ENCODE results near the gene TRIM50. TPM values are rescaled to one million over a fixed set of nuclear protein-coding genes. Genes with fewer than 3 reads are reported as not detected.
A peak's percentile ranks its signal among the peaks of the same experiment; 100 is the strongest.
"Not testable (repeated sequence)": the region's sequence is repeated elsewhere in the genome, so short reads cannot be mapped to it uniquely, and the experiment has no call there.

Gene TRIM50
- total RNA-seq, 2 experiments from 2014 or later = not detected

DNA sequence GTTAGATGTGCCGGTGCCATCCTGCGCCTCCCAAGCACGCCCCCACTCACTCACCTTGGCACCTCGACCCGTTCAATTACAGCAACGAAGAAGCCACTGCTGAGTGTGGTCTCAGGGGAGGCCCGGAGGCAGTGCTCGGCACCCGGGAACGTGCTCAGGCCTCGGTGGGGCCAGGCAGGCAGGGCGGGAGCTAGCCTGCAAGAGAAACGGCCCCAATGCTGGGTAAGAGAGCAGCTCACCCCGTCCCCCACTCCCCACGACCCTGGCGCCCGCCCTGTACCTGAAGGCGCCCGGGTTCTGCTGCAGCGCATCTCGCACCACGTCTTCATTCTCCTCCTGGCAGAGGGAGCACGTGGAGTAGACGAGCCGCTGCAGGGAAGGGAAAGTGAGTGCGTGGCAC lies 24.3 kb downstream of the TRIM50 start:
- peaks cover 19% of the 10 kb centered on the region for H3K4me1 Mint-ChIP-seq (ENCODE audit: low read depth)
- H3K9me3 Mint-ChIP-seq = no peaks in the 10 kb centered on the region
- intact Hi-C loops (cut with micrococcal nuclease) = no loop called here
- DNase-seq (no peak), ATAC-seq (no peak)
- CTCF ChIA-PET = no interaction called here
- H3K27ac Mint-ChIP-seq = no peak overlapping the region
- POLR2A ChIA-PET = no interaction called here
- H3K36me3 Mint-ChIP-seq (ENCODE audit: low read depth) = peaks cover 34% of the 10 kb centered on the region
- TF ChIP-seq, protein P1, sequence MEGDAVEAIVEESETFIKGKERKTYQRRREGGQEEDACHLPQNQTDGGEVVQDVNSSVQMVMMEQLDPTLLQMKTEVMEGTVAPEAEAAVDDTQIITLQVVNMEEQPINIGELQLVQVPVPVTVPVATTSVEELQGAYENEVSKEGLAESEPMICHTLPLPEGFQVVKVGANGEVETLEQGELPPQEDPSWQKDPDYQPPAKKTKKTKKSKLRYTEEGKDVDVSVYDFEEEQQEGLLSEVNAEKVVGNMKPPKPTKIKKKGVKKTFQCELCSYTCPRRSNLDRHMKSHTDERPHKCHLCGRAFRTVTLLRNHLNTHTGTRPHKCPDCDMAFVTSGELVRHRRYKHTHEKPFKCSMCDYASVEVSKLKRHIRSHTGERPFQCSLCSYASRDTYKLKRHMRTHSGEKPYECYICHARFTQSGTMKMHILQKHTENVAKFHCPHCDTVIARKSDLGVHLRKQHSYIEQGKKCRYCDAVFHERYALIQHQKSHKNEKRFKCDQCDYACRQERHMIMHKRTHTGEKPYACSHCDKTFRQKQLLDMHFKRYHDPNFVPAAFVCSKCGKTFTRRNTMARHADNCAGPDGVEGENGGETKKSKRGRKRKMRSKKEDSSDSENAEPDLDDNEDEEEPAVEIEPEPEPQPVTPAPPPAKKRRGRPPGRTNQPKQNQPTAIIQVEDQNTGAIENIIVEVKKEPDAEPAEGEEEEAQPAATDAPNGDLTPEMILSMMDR (IDR thresholded peaks at IDR 0.05) = no peak
- H3K4me3 Mint-ChIP-seq = no peak overlapping the region
- H3K27me3 Mint-ChIP-seq = no peaks in the 10 kb centered on the region

DNA sequence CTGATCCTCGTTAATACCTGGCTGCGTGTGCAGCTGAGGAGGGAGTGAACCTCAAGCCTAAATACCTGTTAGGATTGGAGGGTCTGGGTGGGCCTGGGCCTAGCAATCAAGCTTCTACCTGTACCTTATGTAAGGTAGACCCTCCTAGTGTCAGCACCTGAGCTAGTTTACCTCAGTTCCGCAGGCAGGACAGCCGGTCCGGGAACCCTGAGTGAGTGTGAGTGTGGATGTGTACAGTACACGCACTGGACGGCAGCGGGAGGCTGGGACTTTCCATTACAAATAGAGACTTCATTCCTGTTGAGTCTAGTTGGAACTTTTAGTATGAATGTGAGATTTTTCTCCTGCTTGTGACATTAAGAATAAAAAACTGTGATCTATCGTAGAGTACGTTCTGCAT lies 25.0 kb downstream of the TRIM50 start:
- H3K27me3 Mint-ChIP-seq; CTCF ChIA-PET; DNase-seq; H3K4me3 Mint-ChIP-seq; intact Hi-C loops (cut with micrococcal nuclease); H3K27ac Mint-ChIP-seq; H3K9me3 Mint-ChIP-seq; POLR2A ChIA-PET; ATAC-seq: not testable (repeated sequence)
- Mint-ChIP-seq H3K36me3 (ENCODE audit: low read depth) (peaks cover 30% of the 10 kb centered on the region), H3K4me1 (ENCODE audit: low read depth) (peaks cover 15% of the 10 kb centered on the region)

DNA sequence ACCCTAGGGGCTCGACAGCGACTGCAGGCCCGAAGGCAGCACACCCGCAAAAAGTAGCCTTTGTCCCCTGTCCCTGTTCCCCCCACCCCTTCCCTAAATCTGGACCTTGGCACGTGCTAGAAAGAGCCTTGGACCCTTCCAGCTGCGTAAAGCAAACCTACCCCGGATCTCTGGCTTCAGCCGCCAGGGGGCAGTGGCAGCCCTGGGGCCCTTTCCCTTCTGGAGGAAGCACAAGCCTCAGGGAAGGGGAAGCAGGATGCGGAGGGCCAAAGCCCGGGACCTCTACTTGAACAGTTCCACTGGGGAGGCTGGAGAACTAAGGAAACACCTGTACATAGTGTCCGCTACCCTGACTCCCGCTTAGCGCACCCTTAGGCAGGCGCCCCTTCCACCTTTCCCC lies 26.8 kb downstream of the TRIM50 start:
- POLR2A ChIA-PET = not testable (repeated sequence)

DNA sequence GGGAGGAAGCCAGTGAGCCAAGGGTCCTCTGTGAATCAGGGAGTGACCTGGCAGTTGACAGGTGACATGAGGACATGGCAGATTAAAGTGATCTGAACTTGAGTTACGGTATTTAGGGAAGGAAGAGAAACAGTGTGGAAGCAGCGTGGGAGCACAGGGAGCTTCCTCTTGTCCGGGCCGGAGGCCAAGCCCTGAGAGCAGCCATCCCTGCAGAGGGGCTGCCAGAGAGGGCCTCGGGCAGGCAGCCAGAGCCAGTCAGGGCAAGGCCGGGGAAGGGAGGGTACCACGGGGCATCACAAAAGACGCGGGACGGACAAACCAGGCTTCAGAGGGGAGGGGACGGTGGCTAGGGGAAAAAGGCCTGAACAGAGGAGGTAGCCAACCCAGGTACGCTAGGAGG lies 28.1 kb downstream of the TRIM50 start:
- H3K9me3 Mint-ChIP-seq; H3K36me3 Mint-ChIP-seq (ENCODE audit: low read depth); H3K4me3 Mint-ChIP-seq; H3K4me1 Mint-ChIP-seq (ENCODE audit: low read depth); CTCF ChIA-PET; intact Hi-C loops (cut with micrococcal nuclease); H3K27me3 Mint-ChIP-seq; H3K27ac Mint-ChIP-seq; DNase-seq; ATAC-seq; POLR2A ChIA-PET: not testable (repeated sequence)

More for the DNA sequence above, 26.8 kb downstream of the TRIM50 start:
- H3K9me3 Mint-ChIP-seq; H3K27me3 Mint-ChIP-seq; H3K4me1 Mint-ChIP-seq (ENCODE audit: low read depth); intact Hi-C loops (cut with micrococcal nuclease); H3K4me3 Mint-ChIP-seq; ATAC-seq; H3K27ac Mint-ChIP-seq; DNase-seq; CTCF ChIA-PET: not testable (repeated sequence)
- H3K36me3 Mint-ChIP-seq (ENCODE audit: low read depth) = peaks cover 16% of the 10 kb centered on the region

DNA sequence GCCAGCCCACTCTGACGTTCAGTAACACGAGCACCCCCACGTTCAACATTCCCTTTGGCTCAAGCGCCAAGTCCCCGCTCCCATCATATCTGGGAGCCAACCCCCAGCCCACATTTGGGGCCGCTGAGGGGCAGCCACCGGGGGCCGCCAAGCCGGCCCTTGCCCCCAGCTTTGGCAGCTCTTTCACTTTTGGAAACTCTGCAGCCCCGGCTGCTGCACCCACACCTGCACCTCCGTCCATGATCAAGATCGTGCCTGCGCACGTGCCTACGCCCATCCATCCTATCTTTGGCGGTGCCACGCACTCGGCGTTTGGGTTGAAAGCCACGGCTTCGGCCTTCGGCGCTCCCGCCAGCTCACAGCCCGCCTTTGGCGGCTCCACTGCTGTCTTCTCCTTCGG lies 30.2 kb downstream of the TRIM50 start:
- intact Hi-C loops (cut with micrococcal nuclease); H3K4me1 Mint-ChIP-seq (ENCODE audit: low read depth); ATAC-seq; POLR2A ChIA-PET; H3K9me3 Mint-ChIP-seq; H3K4me3 Mint-ChIP-seq; DNase-seq; H3K27me3 Mint-ChIP-seq; H3K27ac Mint-ChIP-seq; H3K36me3 Mint-ChIP-seq (ENCODE audit: low read depth); CTCF ChIA-PET: not testable (repeated sequence)

DNA sequence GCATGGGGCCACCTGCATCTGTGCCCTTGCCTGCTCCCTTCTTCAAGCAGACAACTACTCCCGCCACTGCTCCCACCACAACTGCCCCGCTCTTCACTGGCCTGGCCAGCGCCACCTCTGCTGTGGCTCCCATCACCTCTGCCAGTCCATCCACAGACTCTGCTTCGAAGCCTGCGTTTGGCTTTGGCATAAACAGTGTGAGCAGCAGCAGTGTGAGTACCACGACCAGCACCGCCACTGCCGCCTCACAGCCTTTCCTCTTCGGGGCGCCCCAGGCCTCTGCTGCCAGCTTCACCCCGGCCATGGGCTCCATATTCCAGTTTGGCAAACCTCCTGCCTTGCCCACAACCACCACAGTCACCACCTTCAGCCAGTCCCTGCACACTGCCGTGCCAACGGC lies 30.6 kb downstream of the TRIM50 start:
- intact Hi-C loops (cut with micrococcal nuclease); ATAC-seq; H3K27ac Mint-ChIP-seq; H3K4me1 Mint-ChIP-seq (ENCODE audit: low read depth); H3K27me3 Mint-ChIP-seq; DNase-seq; POLR2A ChIA-PET; CTCF ChIA-PET; H3K9me3 Mint-ChIP-seq; H3K36me3 Mint-ChIP-seq (ENCODE audit: low read depth); H3K4me3 Mint-ChIP-seq: not testable (repeated sequence)

DNA sequence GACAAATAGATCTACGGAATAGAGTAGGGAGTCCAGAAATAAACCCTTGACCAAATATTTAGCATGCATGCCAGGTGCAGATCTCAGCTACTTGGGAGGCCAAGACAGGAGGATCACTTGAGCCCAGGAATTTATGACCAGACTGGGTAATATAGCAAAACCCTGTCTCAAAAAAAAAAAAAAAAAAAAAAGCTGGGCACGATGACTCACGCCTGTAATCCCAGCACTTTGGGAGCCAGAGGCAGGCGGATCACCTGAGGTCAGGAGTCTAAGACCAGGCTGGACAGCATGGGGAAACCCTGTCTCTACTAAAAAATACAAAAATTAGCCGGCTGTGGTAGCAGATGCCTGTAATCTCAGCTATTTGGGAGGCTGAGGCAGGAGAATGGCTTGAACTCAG lies 50.7 kb downstream of the TRIM50 start:
- CTCF ChIA-PET; intact Hi-C loops (cut with micrococcal nuclease); POLR2A ChIA-PET: not testable (repeated sequence)

DNA sequence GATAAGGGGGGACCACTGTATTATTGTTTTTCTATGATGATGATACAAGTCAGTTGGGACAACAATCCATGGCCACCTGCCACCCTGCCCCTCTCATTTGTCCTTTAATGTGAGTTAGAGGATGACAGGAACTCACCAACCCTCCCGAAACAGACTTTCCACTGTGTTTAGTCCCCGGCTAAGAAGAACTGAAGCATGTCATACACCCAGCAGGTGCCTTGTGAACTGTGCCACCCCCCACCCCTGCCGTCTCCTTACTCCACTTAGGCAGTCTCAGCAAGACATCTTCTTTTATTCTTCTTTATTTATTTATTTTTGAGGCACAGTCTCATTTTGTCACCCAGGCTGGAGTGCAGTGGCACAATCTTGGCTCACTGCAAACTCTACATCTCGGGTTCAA lies 60.1 kb downstream of the TRIM50 start:
- H3K9me3 Mint-ChIP-seq; H3K36me3 Mint-ChIP-seq (ENCODE audit: low read depth); ATAC-seq; H3K4me1 Mint-ChIP-seq (ENCODE audit: low read depth); CTCF ChIA-PET; intact Hi-C loops (cut with micrococcal nuclease); H3K27ac Mint-ChIP-seq; H3K27me3 Mint-ChIP-seq; H3K4me3 Mint-ChIP-seq; DNase-seq; POLR2A ChIA-PET: not testable (repeated sequence)

More for the DNA sequence above, 50.7 kb downstream of the TRIM50 start:
- ATAC-seq; H3K27ac Mint-ChIP-seq; H3K36me3 Mint-ChIP-seq (ENCODE audit: low read depth); DNase-seq; H3K9me3 Mint-ChIP-seq; H3K4me3 Mint-ChIP-seq; H3K4me1 Mint-ChIP-seq (ENCODE audit: low read depth); H3K27me3 Mint-ChIP-seq: not testable (repeated sequence)

DNA sequence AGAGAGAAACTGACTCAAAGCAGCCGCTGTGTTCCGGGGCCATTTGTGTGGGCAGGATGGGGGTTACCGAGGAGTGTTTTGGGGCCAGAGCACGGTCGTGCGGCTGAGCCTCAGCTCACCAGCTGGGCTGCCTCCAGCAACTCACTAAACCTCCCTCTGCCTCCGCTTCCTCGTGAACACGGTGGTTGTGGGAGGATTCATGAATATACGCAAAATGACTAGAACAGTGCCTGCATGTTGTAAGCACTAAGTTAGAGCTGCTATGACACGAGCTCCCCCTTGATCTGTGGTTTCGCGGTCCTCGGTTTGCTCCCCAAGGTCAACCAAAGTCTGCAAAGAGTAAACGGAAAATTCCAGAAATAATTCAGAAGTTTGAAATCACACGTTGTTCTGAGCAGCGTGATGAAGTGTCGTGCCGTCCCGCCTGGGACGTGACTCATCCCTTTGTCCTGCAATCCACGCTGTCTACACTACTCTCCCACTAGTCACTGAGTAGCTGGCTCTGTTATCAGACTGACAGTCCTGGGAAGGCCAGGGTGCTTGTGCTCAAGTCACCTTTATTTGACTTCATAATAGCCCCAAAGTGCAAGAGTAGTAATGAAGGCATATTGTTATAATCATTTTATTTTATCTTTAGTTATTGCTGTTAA lies 61.0 kb downstream of the TRIM50 start:
- ATAC-seq = peak; percentile 81
- H3K27ac Mint-ChIP-seq; H3K27me3 Mint-ChIP-seq; POLR2A ChIA-PET; H3K4me1 Mint-ChIP-seq (ENCODE audit: low read depth); H3K36me3 Mint-ChIP-seq (ENCODE audit: low read depth); intact Hi-C loops (cut with micrococcal nuclease); CTCF ChIA-PET; DNase-seq; H3K9me3 Mint-ChIP-seq; H3K4me3 Mint-ChIP-seq: not testable (repeated sequence)

Other genes starting within 250 kb of the TRIM50 start
- gene SPDYE9, start 242.0 kb downstream of the TRIM50 start, total RNA-seq = not detected
- gene NSUN5, start 19.3 kb downstream of the TRIM50 start, total RNA-seq = 10 to 100 TPM; 55.6 to 59.6 TPM
- not detected for gene FKBP6, start 79 bp upstream of the TRIM50 start, total RNA-seq
- under 1 TPM in 1 of 2 experiments, not detected in 1; 0.43 TPM for gene FZD9, start 105.7 kb upstream of the TRIM50 start, total RNA-seq
- 10 to 100 TPM; 82.4 to 82.6 TPM for gene BAZ1B, start 194.2 kb upstream of the TRIM50 start, total RNA-seq
- gene BCL7B, start 229.6 kb upstream of the TRIM50 start, total RNA-seq = 10 to 100 TPM; 42.9 to 50.6 TPM

Measured in activated CD8-positive, alpha-beta T cell treated with anti-CD3 and anti-CD28 coated beads for 36 hours (primary cell).